IPS-18c (cell line): ENCODE measurements around the gene COL13A1.

Source experiments
- H3K4me3 ChIP-seq: 2 replicates; pipeline ENCODE4 v1.7.0; 2013; ENCODE audit warnings: low read depth, mild to moderate bottlenecking, low read length, moderate library complexity; ENCODE audit not compliant: insufficient read depth
- H3K9me3 ChIP-seq: one replicate; pipeline ENCODE4 v1.6.1; 2013; ENCODE audit warnings: mild to moderate bottlenecking, low read length, moderate library complexity; ENCODE audit not compliant: control insufficient read depth, insufficient read depth

COL13A1 gene

DNA sequence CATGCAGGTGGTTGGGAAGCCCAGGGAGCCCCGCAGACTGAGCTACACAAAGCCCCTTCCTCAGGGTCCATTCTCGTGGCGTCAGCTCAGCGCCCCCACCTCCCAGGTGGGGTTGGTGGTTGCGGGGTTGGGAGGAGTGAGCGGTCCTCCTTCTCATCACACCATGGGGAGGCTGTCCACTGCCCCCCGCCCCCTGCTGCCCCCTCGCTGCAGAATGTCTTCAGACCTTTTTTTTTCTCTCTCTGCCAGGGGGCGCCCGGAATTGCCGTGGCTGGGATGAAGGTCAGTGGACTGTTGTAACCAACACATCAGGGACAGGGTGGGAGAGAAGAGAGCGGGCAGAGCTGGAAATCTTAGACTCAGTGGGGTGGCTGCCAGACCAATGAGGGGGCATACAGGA lies 116.3 kb downstream of the COL13A1 start:
- no peak overlapping the region for H3K4me3 ChIP-seq
- H3K9me3 ChIP-seq, result no peaks in the 10 kb centered on the region

GRCh38 chr10:69919250-69919649 lies 117.5 kb downstream of the COL13A1 start:
- no peak overlapping the region for H3K4me3 ChIP-seq
- H3K9me3 ChIP-seq, result no peaks in the 10 kb centered on the region

DNA sequence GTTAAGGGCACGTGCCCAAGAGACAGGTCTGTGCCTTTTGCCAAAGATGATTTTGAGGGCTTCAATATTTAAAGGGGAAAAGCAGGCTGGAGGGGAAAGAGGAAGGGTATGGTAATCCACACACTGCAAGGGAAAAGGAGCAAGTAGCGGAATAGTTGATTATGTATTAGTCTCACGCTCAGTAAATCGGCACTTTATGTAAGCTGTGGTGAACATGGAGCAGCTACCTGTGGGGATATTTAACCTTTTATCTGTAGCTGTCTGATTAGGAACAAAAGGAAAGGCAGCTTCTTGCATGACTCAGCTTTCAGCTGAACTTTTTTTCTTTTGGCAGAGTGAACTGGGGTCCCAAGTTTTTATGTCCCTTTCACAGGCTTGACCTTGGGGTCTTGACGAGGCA lies 123.4 kb downstream of the COL13A1 start:
- H3K4me3 ChIP-seq, result no peak overlapping the region
- no peaks in the 10 kb centered on the region for H3K9me3 ChIP-seq

DNA sequence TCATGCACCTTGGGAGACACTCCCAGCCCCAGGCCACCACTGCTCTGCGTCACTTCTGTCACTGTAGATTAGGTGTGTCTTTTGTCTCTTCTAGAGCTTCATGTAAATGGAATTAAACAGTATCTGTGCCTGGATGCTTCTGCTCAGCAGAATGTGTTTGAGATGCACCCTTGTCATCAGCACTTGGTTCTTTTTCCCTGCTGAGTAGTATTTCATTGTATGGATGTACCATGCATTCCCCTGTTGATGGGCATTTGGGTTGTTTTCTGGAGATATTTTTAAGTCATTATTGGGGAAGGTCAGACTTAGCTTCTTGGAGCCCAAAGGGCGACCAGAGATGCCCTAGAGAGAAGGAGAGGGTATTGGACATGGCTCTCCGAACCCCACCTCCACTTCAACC lies 126.6 kb downstream of the COL13A1 start:
- no peaks in the 10 kb centered on the region for H3K9me3 ChIP-seq
- H3K4me3 ChIP-seq, result no peak overlapping the region

DNA sequence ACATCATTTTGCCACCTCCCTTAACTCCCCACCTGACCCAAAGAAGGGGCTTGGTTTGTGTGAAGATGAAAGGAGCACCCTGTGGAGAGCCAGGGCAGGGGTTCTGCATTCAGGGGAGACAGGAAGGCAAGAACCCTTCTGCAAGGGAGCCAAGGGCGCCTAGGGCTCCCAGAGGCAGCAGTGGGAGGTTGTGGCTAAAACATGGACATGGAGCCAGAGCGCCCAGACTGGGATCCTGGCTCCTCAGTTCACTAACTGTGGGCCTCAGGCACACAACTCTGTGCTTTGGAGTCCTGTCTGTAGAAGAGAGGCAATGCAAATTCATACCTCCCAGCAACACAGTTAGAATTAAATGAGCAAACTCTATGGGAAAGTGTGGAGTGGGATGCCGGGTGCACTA lies 127.9 kb downstream of the COL13A1 start:
- H3K4me3 ChIP-seq, result no peak overlapping the region
- H3K9me3 ChIP-seq, result no peaks in the 10 kb centered on the region

- H3K9me3 ChIP-seq, result peaks cover 2% of the 10 kb centered on the region
- no peak overlapping the region for H3K4me3 ChIP-seq
Observed at GRCh38 chr10:69934768-69935167, 133.1 kb downstream of the COL13A1 start.

DNA sequence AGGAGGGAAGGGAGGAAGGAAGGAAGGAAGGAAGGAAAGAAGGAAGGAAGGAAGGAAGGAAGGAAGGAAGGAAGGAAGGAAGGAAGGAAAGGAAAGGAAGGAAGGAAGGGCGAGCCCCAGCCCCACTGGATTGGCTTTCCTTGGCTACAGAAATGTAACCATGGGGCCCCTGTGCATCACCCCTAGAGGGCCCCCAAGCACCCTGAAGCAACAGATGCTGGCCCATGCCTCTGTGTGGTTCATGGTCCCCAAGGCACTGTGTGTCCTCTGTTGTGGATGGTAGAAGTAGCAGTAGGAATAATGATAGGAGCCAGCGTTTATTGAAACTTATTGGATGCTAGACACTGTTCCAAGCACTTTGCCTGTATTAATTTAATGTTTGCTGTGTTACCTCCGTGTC lies 134.4 kb downstream of the COL13A1 start:
- no peak overlapping the region for H3K4me3 ChIP-seq
- H3K9me3 ChIP-seq, result peaks cover 2% of the 10 kb centered on the region

DNA sequence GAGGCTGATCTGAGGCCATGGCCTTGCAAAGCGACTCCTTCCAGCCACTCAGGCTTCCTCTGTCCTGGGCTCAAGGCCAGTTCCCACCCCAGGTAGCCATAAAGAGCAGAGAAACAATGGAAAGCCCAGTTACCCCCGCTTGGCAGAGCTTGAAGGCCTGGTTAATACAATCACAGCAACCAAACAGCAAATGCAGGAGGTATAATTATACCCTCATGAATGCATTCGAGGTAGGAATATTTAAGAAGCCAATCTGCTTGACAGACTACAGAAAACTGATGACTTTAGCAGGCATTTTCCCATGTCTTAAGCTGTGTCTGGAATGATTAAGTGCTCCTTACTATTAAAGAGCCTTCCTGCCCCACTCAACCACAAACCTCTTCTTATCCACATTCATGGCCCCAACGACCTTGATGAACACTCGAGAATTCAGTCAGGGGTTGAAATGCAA lies 136.9 kb downstream of the COL13A1 start:
- Histone ChIP-seq H3K9me3 (peaks cover 4% of the 10 kb centered on the region), H3K4me3 (no peak overlapping the region)

- Histone ChIP-seq H3K4me3 (no peak overlapping the region), H3K9me3 (peaks cover 4% of the 10 kb centered on the region)
Observed at GRCh38 chr10:69939061-69939460, 137.4 kb downstream of the COL13A1 start.

DNA sequence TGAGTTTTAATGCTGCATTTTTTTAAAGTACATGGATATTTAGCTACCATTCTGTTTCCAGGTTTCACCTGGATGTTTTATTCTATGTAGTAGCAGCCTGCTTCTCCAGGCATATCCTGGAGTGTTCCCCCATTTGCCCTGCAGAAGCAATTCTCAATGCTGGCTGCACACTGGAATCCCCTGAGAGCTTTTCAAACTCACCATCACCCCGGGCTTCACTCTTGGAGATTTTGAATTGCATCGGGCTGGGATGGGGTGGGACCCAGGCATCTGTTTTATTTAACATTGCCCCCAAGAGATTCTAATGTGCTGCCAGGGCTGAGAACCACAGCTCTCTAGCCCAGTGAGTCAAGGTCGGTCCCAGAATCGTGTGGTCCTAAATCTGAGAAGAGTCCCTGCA lies 137.8 kb downstream of the COL13A1 start:
- Histone ChIP-seq H3K4me3 (no peak overlapping the region), H3K9me3 (peaks cover 4% of the 10 kb centered on the region)

GRCh38 chr10:69941730-69942129 lies 140.0 kb downstream of the COL13A1 start:
- Histone ChIP-seq H3K9me3 (peaks cover 4% of the 10 kb centered on the region), H3K4me3 (no peak overlapping the region)

- H3K9me3 ChIP-seq, result peaks cover 2% of the 10 kb centered on the region
Observed at GRCh38 chr10:69943292-69943820, 141.7 kb downstream of the COL13A1 start.

DNA sequence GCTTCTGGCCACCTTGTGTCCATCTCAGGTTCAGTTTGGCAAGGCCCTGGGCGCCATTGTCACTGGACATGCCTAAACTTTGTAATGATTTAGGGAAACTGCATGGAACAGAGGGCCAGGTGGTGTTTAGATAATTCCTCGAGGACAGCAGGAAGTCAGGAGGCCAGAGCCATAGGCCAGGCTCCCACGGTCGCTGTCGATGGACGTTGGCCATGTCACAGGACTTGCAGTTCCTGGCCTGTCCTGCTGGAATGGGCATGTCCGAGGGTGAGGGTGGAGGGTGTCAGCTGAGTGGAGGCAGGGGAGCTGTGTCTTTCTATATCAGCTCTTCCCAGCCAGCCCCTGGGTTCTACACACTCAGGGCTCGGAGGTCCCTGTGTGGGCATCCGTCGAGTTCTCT lies 143.1 kb downstream of the COL13A1 start:
- Histone ChIP-seq H3K4me3 (no peak overlapping the region), H3K9me3 (peaks cover 2% of the 10 kb centered on the region)

More at GRCh38 chr10:69943292-69943820, 141.7 kb downstream of the COL13A1 start:
- H3K4me3 ChIP-seq, result no peak overlapping the region

- no peak overlapping the region for H3K4me3 ChIP-seq
Observed at GRCh38 chr10:69948261-69948660, 146.6 kb downstream of the COL13A1 start.

DNA sequence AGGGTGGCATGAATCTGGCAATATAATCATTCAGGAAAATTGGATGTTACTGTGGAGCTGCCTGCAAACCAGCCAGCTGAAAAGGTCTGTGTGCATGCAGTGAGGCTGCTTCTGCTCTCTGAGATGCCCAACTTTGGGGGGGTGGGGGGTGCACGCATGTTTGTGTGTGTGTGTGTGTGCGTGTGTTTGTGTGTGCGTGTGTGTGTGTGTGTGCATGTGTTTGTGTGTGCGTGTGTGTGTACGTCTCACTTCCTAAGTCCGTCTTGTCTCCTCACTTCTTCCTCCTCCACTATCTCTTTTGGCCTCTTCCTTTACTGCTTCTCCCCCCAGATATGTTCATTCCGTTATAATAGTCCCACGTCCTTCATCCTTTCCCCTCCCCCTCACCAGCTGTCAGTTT lies 148.1 kb downstream of the COL13A1 start:
- Histone ChIP-seq H3K4me3 (no peak overlapping the region), H3K9me3 (no peaks in the 10 kb centered on the region)

More at GRCh38 chr10:69948261-69948660, 146.6 kb downstream of the COL13A1 start:
- H3K9me3 ChIP-seq, result no peaks in the 10 kb centered on the region

DNA sequence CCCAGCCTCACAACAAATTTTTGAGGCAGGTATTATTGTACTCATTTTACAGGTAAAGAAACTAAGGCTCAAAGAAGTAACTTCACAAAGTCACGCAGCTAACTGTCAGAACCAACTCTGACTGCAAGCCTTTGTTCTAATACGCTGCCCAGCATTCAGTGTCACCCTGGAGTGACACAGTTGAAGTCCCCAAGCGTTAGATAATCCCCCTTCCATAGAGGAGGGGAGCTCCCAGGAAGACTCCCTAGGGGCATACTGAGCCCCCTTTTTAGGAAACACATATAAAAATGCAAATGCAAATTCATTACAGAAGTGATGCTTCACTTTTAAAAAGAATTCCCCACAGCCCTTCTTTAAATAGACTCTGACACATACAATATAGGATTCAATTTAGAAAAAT lies 150.0 kb downstream of the COL13A1 start:
- Histone ChIP-seq H3K9me3 (no peaks in the 10 kb centered on the region), H3K4me3 (no peak overlapping the region)

DNA sequence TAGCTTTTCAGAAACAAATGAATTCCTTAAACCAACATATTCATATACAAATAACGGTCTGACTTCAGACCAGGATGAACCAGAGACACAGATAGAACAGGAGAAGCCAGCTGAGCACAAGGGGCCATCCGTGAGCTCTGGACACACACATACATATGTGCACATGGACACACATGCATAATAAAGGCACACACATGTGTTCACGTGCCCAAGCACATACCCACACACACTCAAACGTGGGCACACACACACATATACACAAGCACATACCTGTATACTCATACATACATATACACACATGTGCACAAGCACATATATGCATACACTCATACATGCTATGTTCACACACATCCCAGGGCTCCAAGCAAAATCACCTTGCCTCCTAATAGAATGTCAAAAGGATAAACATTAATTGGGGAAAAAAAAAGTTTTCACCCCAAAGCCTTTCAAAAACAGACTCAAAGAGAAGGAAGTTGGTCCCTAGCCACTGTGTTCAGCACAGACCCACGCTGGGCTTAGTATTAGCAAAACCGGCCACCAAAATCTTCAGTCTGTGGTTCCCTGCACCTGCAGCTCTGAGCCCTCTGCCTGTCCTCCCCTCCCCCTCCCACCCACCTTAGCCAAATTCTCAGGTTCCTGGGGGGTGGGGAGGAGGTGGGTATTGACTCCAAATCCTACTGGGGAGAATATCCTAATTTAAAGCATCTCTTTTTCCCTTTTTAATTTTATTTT lies 150.5 kb downstream of the COL13A1 start:
- no peaks in the 10 kb centered on the region for H3K9me3 ChIP-seq
- H3K4me3 ChIP-seq, result no peak overlapping the region

DNA sequence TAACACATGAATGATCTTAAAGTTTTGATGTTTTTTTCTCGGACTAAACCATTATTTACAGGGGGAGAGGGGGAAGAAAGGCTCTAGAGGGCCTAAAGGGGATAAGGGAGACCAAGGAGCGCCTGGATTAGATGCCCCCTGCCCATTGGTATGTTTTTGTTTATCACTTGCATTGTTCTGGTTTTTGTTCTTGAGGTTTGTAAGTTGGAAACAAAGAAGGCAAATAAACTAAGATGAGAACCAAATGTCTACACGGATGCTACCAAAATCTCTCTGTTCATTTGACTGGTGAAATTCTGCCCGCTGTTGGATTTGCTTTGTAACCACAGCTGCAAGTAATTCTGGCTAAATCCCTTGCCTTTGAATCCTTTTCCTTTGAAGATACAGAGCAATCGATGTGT lies 151.1 kb downstream of the COL13A1 start:
- Histone ChIP-seq H3K4me3 (no peak overlapping the region), H3K9me3 (no peaks in the 10 kb centered on the region)

DNA sequence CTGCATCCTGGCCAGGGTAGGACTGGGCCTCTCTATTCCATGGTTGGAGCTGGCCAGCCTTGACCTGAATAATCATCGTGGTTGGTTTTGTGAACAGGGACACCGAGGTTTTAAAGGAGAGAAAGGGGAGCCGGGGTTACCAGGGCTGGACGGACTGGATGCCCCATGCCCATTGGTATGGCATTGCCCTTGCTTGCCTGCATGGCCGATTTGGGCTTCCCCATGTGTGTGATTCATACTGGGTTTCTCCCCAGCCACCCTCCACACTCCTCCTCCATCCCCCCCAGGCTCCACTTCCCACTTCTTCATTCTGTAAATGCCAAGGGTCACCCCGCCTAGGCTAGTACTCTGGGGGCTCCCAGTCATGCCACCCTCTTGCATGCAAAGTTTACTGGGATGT lies 152.1 kb downstream of the COL13A1 start:
- no peaks in the 10 kb centered on the region for H3K9me3 ChIP-seq
- no peak overlapping the region for H3K4me3 ChIP-seq
